Measurements from ENCODE around the gene ENTPD8. TPM values are rescaled to one million over a fixed set of nuclear protein-coding genes. Genes with fewer than 3 reads are reported as not detected.

ENTPD8 gene
- total RNA-seq, 1 donor from 2014 or later: 0.34 TPM

- no peak for DNase-seq
These were observed 10.3 kb downstream of the ENTPD8 start for GRCh38 chr9:137430723-137431415.

GRCh38 chr9:137429974-137430722, 11.0 kb downstream of the ENTPD8 start:
- DNase-seq: no peak

- DNase-seq: no peak
These were observed 11.6 kb downstream of the ENTPD8 start for GRCh38 chr9:137429546-137429890.

GRCh38 chr9:137428841-137429545, 12.2 kb downstream of the ENTPD8 start:
- DNase-seq: no peak

- DNase-seq: no peak
These were observed 12.9 kb downstream of the ENTPD8 start for GRCh38 chr9:137428311-137428630.

- DNase-seq: no peak
These were observed 13.5 kb downstream of the ENTPD8 start for GRCh38 chr9:137427454-137428310.

GRCh38 chr9:137426018-137426681, 15.0 kb downstream of the ENTPD8 start:
- DNase-seq: no peak

- DNase-seq: peak; percentile 37
These were observed 17.5 kb downstream of the ENTPD8 start for GRCh38 chr9:137423514-137424291.

- peak; percentile 96 for DNase-seq
These were observed 18.3 kb downstream of the ENTPD8 start, which contains the start of the genes EXD3 and NOXA1 for GRCh38 chr9:137422604-137423513. Gene EXD3, minus strand, starts transcription at chr9:137423162. Its CDS starts 27,805 bp downstream, at chr9:137395357. Gene NOXA1, plus strand, starts transcription at chr9:137423393. Its CDS starts 137 bp downstream, at chr9:137423530.

GRCh38 chr9:137421838-137422603, 19.1 kb downstream of the ENTPD8 start:
- DNase-seq: peak; percentile 28

GRCh38 chr9:137417161-137418021, 23.8 kb downstream of the ENTPD8 start:
- DNase-seq: peak; percentile 50

- peak; percentile 46 for DNase-seq
These were observed 24.5 kb downstream of the ENTPD8 start for GRCh38 chr9:137416563-137417151.

- DNase-seq: no peak
These were observed 25.1 kb downstream of the ENTPD8 start for GRCh38 chr9:137416006-137416562.

GRCh38 chr9:137415451-137415850, 25.7 kb downstream of the ENTPD8 start:
- no peak for DNase-seq

GRCh38 chr9:137412431-137412830, 28.7 kb downstream of the ENTPD8 start:
- peak; percentile 29 for DNase-seq

GRCh38 chr9:137411645-137412380, 29.3 kb downstream of the ENTPD8 start:
- peak; percentile 97 for DNase-seq

GRCh38 chr9:137411260-137411644, 29.9 kb downstream of the ENTPD8 start:
- no peak for DNase-seq

All from dermis blood vessel endothelial cell (primary cell).